Smooth muscle cell (in vitro differentiated cells): ENCODE measurements around the gene AGO3. TPM values are rescaled to one million over a fixed set of nuclear protein-coding genes. Genes with fewer than 3 reads are reported as not detected.

ENCODE experiments used
- DNase-seq: peaks from one replicate; lab custom pipeline; 2025; ENCODE audit not compliant: unreplicated experiment; lab: John Stamatoyannopoulos, UW
- H2AFZ ChIP-seq: fragments of 200-600 bp; sonication (generic); 2 replicates; pipeline ENCODE4 v1.6.0; 2016; ENCODE audit warnings: antibody characterized with exemption, low read depth, mild to moderate bottlenecking
- H3F3A ChIP-seq: fragments of 200-600 bp; sonication (generic); 2 replicates; pipeline ENCODE4 v1.6.0; 2017; ENCODE audit warnings: antibody characterized with exemption, low read depth
- H3K27ac ChIP-seq: fragments of 200-600 bp; sonication (generic); 2 replicates; pipeline ENCODE4 v1.5.1; 2016; ENCODE audit warnings: low read depth, mild to moderate bottlenecking
- H3K27me3 ChIP-seq: fragments of 200-600 bp; sonication (generic); 2 replicates; pipeline ENCODE4 v1.6.1; 2016; ENCODE audit warnings: low read depth, mild to moderate bottlenecking
- H3K36me3 ChIP-seq: fragments of 200-600 bp; sonication (generic); 2 replicates; pipeline ENCODE4 v1.5.1; 2016; ENCODE audit warnings: low read depth
- H3K4me1 ChIP-seq: fragments of 200-600 bp; sonication (generic); 2 replicates; pipeline ENCODE4 v1.5.1; 2016; ENCODE audit warnings: low read depth
- H3K4me2 ChIP-seq: fragments of 200-600 bp; sonication (generic); 2 replicates; pipeline ENCODE4 v1.6.0; 2016; ENCODE audit warnings: mild to moderate bottlenecking
- H3K4me3 ChIP-seq: fragments of 200-600 bp; sonication (generic); 2 replicates; pipeline ENCODE4 v1.5.1; 2016; ENCODE audit warnings: mild to moderate bottlenecking
- H3K79me2 ChIP-seq: fragments of 200-600 bp; sonication (generic); 2 replicates; pipeline ENCODE4 v1.6.0; 2016; ENCODE audit warnings: low read depth, mild to moderate bottlenecking
- H3K9ac ChIP-seq: fragments of 200-600 bp; sonication (generic); 2 replicates; pipeline ENCODE4 v1.6.0; 2016; ENCODE audit warnings: low read depth
- H3K9me3 ChIP-seq: fragments of 200-600 bp; sonication (generic); replicated peaks from 2 replicates; pipeline ENCODE4 v1.5.1; 2016; ENCODE audit warnings: low read depth
- H4K20me1 ChIP-seq: fragments of 200-600 bp; sonication (generic); 2 replicates; pipeline ENCODE4 v1.6.0; 2016; ENCODE audit warnings: low read depth
- CTCF ChIP-seq: fragments of 200-600 bp; sonication (generic); IDR thresholded peaks from 2 replicates; pipeline ENCODE4 v1.5.1; 2017; ENCODE audit warnings: borderline replicate concordance, mild to moderate bottlenecking, antibody characterized with exemption; ENCODE audit not compliant: insufficient read depth, poor library complexity, severe bottlenecking
- WGBS: methylation state at CpG from one replicate; pipeline ENCODE4 v1.1.7; 2016; ENCODE audit warnings: low lambda C conversion rate; 5-methylcytosine and 5-hydroxymethylcytosine counted together
- polyA plus RNA-seq: library from polyadenylated mRNA; unstranded; fragments of >200 nt; fragmentation: Nextera tagmentation; extraction: Ambion mirVana; gene quantifications from 2 replicates; pipeline ENCODE4 v1.2.1, GENCODE V29; 2016
- total RNA-seq: library from RNA; depleted of rRNA; stranded (reverse); fragments of >200 nt; gene quantifications from 2 replicates; pipeline ENCODE4 v1.2.3, GENCODE V29; 2014

Gene AGO3
- total and polyA plus RNA-seq, 2 experiments from 2014 or later, result 14.3 to 31.6 TPM

- Histone ChIP-seq H3K4me1 (no peaks in the 10 kb centered on the region), H3K36me3 (no peaks in the 10 kb centered on the region)
- WGBS, result 81% methylated on average over 16 of the region's 16 CpGs
Measured at GRCh38 chr1:36096500-36097432, 165.9 kb downstream of the AGO3 start.

GRCh38 chr1:36097693-36098585, 167.0 kb downstream of the AGO3 start:
- no peak overlapping the region for H2AFZ ChIP-seq
- no peak for TF ChIP-seq CTCF
- H3K9ac ChIP-seq, result no peak overlapping the region
- WGBS, result 94% methylated on average over 33 of the region's 33 CpGs
- no peaks in the 10 kb centered on the region for H4K20me1 ChIP-seq
- H3K27ac ChIP-seq, result no peak overlapping the region
- H3K79me2 ChIP-seq, result no peaks in the 10 kb centered on the region
- H3K4me3 ChIP-seq, result no peak overlapping the region
- no peaks in the 10 kb centered on the region for H3K36me3 ChIP-seq
- DNase-seq, result no peak
- H3K9me3 ChIP-seq, result no peaks in the 10 kb centered on the region
- H3K4me2 ChIP-seq, result no peak overlapping the region
- H3K4me1 ChIP-seq, result no peaks in the 10 kb centered on the region
- H3F3A ChIP-seq, result peaks cover 9% of the 10 kb centered on the region
- H3K27me3 ChIP-seq, result no peaks in the 10 kb centered on the region

More at GRCh38 chr1:36096500-36097432, 165.9 kb downstream of the AGO3 start:
- Histone ChIP-seq H3K9me3 (no peaks in the 10 kb centered on the region), H3K9ac (no peak overlapping the region), H3K4me3 (no peak overlapping the region), H3F3A (peaks cover 9% of the 10 kb centered on the region), H3K79me2 (no peaks in the 10 kb centered on the region), H2AFZ (no peak overlapping the region), H3K27me3 (no peaks in the 10 kb centered on the region), H3K27ac (no peak overlapping the region), H3K4me2 (no peak overlapping the region), H4K20me1 (no peaks in the 10 kb centered on the region)
- TF ChIP-seq CTCF, result peak; percentile 20
- DNase-seq, result no peak

DNA sequence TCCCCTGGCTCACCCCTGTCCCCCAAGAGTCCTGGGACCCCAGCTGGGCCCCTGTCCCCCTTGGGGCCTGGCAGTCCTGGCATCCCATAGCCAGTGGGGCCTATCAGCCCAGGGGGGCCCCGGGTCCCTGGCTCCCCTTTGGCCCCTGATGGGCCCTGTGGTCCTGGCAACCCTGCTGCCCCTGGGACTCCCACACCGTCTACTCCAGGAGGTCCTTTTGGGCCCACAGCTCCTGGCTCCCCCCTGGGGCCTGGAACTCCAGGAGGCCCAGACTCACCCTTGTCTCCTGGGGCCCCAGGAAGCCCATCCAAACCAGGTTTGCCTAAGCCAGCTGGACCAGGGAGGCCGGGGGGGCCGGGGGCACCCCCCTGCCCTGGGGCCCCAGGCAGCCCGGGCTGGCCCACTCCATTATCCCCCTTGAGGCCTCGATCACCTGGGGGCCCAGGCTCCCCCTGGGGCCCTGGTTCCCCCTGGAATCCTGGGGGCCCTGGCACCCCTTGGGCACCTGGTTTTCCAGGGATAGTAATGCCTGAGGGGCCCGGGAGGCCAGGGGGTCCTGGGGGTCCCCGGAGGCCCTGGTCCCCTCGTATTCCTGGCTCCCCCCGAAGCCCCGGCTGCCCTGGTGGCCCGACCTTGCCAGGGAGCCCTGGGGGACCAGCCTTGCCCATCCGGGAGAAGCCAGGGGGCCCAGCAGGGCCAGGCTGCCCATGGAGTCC, 167.9 kb downstream of the AGO3 start:
- H2AFZ ChIP-seq, result no peak overlapping the region
- 93% methylated on average over 13 of the region's 13 CpGs for WGBS

More for the DNA sequence above, 167.9 kb downstream of the AGO3 start:
- Histone ChIP-seq H4K20me1 (no peaks in the 10 kb centered on the region), H3K4me2 (no peak overlapping the region), H3K4me3 (no peak overlapping the region), H3K4me1 (no peaks in the 10 kb centered on the region), H3K27me3 (no peaks in the 10 kb centered on the region), H3K27ac (no peak overlapping the region), H3K36me3 (no peaks in the 10 kb centered on the region), H3K9me3 (no peaks in the 10 kb centered on the region), H3K79me2 (no peaks in the 10 kb centered on the region), H3K9ac (no peak overlapping the region), H3F3A (peaks cover 8% of the 10 kb centered on the region)
- DNase-seq, result no peak
- no peak for TF ChIP-seq CTCF
